Stimulated activated naive CD4-positive, alpha-beta T cell (primary cell): ENCODE measurements around the gene ARHGAP9.
"Not testable (repeated sequence)": the region's sequence is repeated elsewhere in the genome, so short reads cannot be mapped to it uniquely, and the experiment has no call there.

Experiments used
- DNase-seq, 6 experiments: peaks; one replicate each; lab custom pipeline; 2025; lab: John Stamatoyannopoulos, UW

ARHGAP9 gene

DNA sequence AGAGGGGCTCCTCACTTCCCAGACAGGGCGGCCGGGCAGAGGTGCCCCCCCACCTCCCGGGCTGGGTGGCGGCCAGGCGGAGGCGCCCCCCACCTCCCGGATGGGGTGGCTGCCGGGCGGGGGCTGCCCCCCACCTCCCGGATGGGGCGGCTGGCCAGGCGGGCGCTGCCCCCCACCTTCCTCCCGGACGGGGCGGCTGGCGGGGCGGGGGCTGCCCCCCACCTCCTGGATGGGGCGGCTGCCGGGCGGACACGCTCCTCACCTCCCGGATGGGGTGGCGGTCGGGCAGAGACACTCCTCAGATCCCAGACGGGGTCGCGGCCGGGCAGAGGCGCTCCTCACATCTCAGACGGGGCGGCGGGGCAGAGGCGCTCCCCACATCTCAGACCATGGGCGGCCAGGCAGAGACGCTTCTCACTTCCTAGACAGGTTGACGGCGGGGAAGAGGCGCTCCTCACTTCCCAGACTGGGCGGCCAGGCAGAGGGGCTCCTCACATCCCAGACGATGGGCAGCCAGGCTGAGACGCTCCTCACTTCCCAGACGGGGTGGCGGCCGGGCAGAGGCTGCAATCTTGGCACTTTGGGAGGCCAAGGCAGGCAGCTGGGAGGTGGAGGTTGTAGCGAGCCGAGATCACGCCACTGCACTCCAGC is 15.5 kb upstream of the ARHGAP9 start:
- DNase-seq = not testable (repeated sequence)

- peak in 1 of 6 experiments; percentile 16 for DNase-seq
Observed at GRCh38 chr12:57491393-57492280, 12.0 kb upstream of the ARHGAP9 start.

- no peak for DNase-seq
Observed at GRCh38 chr12:57490126-57490525, 10.5 kb upstream of the ARHGAP9 start.

GRCh38 chr12:57489157-57489641 is 9.5 kb upstream of the ARHGAP9 start:
- DNase-seq = no peak

- DNase-seq = peak in 1 of 6 experiments; percentile 1
Observed at GRCh38 chr12:57488402-57489156, 8.9 kb upstream of the ARHGAP9 start.

GRCh38 chr12:57487597-57488401 is 8.1 kb upstream of the ARHGAP9 start, which contains the start of gene MARS1:
Gene MARS1, plus strand, starts transcription at chr12:57488068. Its CDS starts 23 bp downstream, at chr12:57488091.
- DNase-seq = peak; percentile 75 to 94 (median 91)

DNA sequence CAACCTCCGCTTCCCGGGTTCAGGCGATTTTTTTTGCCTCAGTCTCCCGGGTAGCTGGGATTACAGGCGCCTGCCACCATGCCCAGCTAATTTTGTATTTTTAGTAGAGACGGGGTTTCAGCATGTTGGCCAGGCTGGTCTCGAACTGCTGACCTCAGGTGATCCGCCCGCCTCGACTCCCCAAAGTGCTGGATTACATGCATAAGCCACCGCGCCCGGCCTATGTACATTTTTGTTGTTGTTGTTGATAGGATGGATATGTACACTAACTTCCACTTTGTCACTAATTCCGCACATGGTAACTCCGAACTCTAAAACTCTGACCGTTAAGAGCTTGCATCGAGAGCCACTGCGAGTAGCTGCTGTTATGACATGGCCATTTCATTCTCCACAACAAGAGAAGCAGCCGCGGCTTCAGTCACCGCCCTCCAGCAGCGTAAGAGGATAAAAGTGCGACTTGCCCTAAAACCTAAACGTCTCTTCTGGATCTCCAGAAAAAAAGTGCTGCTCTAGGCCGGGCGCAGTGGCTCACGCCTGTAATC is 7.5 kb upstream of the ARHGAP9 start:
- DNase-seq = no peak

GRCh38 chr12:57485695-57486094 is 6.0 kb upstream of the ARHGAP9 start:
- DNase-seq = no peak

DNA sequence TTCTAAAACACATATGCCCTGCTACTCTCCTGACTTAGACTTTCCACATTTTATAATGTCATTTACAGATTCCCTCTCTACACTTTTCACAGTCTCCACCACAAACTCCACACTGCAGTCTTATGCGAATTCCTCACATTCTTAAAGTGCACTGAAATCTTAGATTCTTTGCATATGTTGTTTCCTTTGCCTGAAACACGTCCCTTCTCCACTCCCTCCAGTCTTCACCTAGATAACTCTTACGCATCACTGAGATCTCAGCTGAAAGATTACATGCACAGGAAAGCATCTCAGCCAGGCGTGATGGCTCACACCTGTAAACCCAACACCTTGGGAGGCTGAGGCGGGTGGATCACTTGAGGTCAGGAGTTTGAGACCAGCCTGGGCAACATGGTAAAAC is 3.8 kb upstream of the ARHGAP9 start:
- DNase-seq = no peak

GRCh38 chr12:57481671-57482070 is 2.0 kb upstream of the ARHGAP9 start:
- no peak for DNase-seq

DNA sequence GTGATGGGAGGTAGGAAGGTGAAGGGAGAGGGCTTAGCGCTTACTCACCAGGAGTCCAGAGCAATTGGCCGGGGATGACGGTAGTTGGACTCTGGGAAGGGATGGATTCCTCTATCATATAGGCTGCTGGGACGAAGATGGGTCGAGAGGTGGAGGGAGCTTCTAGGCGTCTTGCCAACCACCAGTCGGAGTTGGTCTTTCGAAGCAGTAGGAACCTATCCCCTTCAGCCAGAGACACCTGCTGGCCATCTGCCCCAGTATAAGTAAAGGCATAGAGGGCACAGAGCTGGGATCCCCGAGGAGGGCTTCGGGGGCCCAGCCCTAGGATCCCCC is 657 bp downstream of the ARHGAP9 start:
- DNase-seq = no peak

DNA sequence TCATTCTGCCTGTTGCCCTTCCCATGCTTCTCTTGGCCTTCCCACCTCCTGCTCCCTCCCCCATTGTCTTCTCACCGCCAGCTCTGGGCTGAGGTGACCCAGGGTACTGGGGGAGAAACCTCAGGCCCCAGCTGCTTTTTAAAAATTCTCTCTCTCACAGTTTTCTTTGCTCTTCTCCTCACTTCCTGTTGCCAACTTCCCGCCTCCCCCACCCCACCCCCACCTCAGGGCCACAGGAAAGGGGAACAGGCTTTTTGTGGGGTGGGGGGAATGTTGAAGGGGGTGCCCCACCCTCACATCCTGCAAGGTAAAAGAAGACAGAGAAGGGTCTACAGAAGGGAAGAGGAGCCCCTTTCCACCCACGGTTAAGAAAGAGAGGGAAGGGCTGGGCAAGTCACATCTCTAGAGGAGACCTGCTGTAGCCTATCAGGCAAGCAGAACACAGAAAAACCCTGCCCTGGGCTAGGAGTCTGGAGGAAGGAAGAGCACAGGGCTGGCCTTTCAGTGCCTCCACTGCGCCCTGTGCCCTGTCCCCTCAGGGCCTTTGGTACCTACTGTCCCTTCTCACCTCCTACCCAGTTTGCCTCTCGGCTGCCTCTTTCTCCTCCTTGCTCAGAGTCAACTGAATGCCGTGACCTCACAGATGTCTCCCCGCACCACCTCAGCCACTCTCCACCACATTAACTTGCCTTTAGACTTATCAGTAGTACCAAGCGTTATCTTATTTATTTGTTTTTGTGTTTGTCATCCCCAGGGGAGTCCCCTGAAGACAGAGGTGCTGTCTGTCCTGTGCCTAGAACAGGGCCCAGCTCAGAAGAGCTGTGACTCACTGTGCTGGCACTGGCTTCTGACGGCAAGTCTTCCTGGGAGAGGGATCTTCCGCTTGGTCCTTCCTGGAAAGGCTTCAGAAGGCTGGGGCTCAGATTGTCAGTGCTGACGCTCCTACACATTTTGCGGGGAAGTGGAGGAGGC is 1.7 kb downstream of the ARHGAP9 start:
- DNase-seq = peak; percentile 49 to 78 (median 64)

GRCh38 chr12:57476993-57477709 is 2.5 kb downstream of the ARHGAP9 start:
- peak in 4 of 6 experiments; percentile 32 to 63 (median 40) for DNase-seq

DNA sequence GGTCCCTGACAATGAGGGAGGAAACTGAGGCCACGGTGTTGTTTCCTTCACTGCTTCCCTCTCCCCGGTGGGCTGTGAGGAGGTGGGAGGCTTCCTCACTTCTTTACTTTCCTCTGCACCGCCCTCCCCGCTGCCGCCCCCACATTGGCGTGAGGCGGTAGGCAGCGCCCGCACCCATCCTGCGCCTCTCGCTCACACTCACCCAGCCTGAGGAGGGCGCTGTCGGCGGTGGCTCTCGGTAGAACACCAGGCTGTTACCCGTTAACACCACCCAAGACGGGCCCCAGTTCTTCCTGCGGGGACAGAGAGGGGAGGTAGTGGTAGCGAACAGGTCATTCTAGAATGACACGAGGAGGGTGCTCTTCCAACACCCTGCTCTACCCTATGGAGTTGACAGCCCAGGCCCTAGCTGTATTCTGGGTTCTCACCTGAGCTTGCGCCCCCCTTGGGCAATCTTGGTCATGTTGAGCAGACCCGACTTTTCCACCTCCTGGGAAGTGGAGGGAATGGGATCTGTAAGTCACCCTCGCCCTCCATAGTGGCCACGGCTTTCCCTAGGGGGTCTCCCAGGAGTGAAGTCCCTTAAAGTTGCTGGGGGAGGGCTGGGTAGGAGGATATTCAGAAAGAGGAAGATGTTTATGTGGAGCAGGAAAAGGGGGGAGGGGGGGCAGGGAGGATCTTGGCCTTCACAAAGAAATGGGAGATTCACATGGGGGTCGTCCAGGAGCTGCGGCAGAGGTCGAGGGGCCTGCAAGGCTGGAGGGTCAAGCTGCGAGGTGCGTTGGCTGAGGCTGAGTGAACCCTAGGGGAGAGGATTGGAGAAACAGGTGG is 3.3 kb downstream of the ARHGAP9 start:
- DNase-seq = peak; percentile 43 to 70 (median 56)

DNA sequence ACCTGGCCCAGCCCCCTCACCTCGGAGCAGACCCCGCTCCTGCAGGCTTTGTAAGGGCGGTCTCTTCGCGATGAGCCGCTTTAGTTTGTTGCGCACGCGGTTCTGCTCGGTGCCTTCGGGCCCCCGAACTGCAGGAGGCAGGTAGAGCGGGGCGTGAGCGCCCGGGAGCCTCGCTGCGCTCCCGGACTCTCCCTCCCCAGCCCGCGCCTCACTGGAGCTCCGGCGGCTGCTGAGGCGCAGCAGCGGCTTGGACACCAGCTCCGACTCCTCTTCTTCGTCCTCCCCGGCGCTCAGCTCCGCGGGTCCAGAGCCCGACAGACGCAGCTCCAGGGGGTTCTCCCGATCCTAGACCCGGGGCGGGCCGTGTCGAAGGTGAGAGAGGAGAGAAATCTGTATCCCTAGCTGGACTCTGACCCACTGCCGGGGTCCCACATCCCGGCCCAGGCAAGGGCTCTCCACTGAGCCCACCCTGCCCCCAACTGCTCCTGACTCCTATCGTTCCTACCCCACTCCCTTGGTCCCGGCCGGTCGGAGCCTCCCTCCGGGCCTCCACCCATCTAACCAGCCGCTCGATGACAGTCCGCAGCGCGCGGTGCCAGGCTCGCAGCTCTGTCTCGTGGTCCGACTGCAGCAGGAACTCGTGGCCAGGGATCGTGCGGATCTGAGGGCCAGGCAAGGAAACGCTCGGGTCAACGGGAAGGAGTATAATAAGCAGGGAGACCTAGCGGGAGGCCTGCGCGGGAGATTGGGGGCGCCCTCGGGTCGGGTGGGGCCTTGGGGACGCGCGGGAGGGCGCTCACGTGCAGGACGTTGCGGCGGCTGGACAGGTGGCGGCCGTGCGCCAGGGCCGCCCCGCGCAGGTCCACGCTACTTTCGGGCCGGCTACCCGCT is 4.2 kb downstream of the ARHGAP9 start:
- DNase-seq = peak in 1 of 6 experiments; percentile 9

DNA sequence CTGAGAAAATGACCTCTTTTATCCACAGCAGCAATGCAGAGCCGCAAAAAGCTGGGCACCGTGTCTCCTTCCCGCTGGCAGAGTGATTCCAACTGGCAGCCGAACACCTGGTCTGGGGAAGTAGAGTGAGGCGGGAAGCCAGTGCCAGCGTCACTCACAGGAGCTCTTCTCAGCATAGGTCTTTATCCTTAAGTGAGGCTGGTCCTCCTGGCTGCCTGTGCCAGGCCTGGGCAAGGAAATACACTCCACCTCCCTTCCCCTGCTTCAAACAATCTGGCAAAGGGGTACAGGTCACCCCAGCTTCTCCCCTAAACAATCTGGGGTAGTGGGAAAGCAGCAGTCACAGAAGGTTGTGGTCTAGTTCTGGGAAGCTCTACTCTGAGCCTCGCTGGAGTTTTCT is 4.8 kb downstream of the ARHGAP9 start:
- no peak for DNase-seq

DNA sequence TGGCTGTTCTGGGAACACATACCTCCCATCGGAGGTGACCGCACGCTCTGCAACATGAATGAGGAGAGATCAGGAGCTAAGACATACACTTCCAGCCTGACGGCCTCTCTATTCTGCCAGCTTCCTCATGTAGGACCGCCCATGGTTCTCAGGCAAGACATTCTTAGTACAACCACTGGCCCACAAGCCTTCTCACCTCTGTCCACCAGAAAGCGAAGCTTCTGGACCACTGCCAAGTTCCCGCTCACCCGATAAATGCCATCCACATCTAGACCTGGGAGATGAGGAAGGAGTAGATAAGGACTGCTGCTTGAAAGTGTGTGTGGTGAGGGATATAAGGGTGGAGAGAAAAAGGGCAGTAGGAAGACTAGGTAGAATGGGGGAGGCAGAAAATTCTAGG is 5.2 kb downstream of the ARHGAP9 start:
- no peak for DNase-seq
